K562 (cell line): Measurements from ENCODE around the gene MAST4. TPM values are rescaled to one million over a fixed set of nuclear protein-coding genes. Genes with fewer than 3 reads are reported as not detected.

Source experiments
- ATAC-seq: fragments of 200-7000 bp; cut with Tn5 transposase; 3 replicates; pipeline ENCODE4 v1.9.1; 2020; ENCODE audit warnings: moderate library complexity
- BruUV-seq: library from RNA; stranded (reverse); fragments of 400-500 nt; replicated peaks from 2 replicates; lab custom pipeline; 2021; lab: Mats Ljungman, UMichigan
- CTCF ChIA-PET: fragments of 300-600 bp; formaldehyde crosslinking; extraction: SDS; loops from one replicate; lab custom pipeline; 2021; ENCODE audit warnings: low intra/inter-chr PET ratio; lab: Yijun Ruan, JAX
- POLR2A ChIA-PET: fragments of 300-600, 350-650 bp; sonication (Branson Sonifier 250); formaldehyde crosslinking; extraction: SDS; loops from one replicate; lab custom pipeline; 2021; ENCODE audit warnings: antibody characterized with exemption, inconsistent platforms; lab: Yijun Ruan, JAX
- DNase-seq, 4 experiments: peaks; one replicate each; pipeline versions ENCODE4 v3.0.0 to v3.0.0-alpha.2; 2011 to 2018; ENCODE audit warnings: low spot score in 3 of 4, mixed read lengths in 3 of 4; ENCODE audit errors: extremely low read depth in 1 of 4
- FAIRE-seq: peaks from 2 replicates; lab custom pipeline; 2011; peaks lifted over from hg19 to GRCh38; lab: Jason Lieb, UNC
- H2AFZ ChIP-seq: 2 replicates; pipeline ENCODE4 v1.6.0; 2011; ENCODE audit warnings: low read depth, low read length, control low read depth, inconsistent platforms
- H3K27ac ChIP-seq: fragments of 200-600 bp; 3 replicates; pipeline ENCODE4 v1.8.0; 2011; ENCODE audit warnings: low read depth, mild to moderate bottlenecking, control low read depth, inconsistent platforms, low read length, moderate library complexity, mixed read lengths; ENCODE audit errors: extremely low read depth
- H3K27me3 ChIP-seq, 2 experiments: fragments of 300-600 bp in 1 of 2; 2 replicates in 1 of 2; 3 replicates in 1 of 2; pipeline versions ENCODE4 v1.6.0 to v1.8.0; 2011; ENCODE audit warnings: inconsistent platforms in 2 of 2, low read length in 2 of 2, mild to moderate bottlenecking in 1 of 2, mixed read lengths in 1 of 2, moderate library complexity in 1 of 2; ENCODE audit not compliant: control insufficient read depth in 2 of 2, insufficient read depth in 2 of 2
- H3K36me3 ChIP-seq: fragments of 300-600 bp; 3 replicates; pipeline ENCODE4 v1.8.0; 2011; ENCODE audit warnings: mild to moderate bottlenecking, low read length, inconsistent platforms; ENCODE audit not compliant: control insufficient read depth, insufficient read depth
- H3K4me1 ChIP-seq, 2 experiments: fragments of 200-600 bp in 1 of 2; replicated peaks in 1 of 2; 2 replicates in 1 of 2; 3 replicates in 1 of 2; pipeline versions ENCODE4 v1.5.1 to v1.8.0; 2011; ENCODE audit warnings: inconsistent platforms in 2 of 2, low read length in 2 of 2, mild to moderate bottlenecking in 1 of 2, mixed read lengths in 1 of 2, moderate library complexity in 1 of 2; ENCODE audit not compliant: control insufficient read depth in 2 of 2, insufficient read depth in 2 of 2
- H3K4me2 ChIP-seq: 2 replicates; pipeline ENCODE4 v1.6.1; 2011; ENCODE audit warnings: low read length, control low read depth, inconsistent platforms, mixed read lengths; ENCODE audit not compliant: insufficient read depth
- H3K4me3 ChIP-seq: fragments of 200-600 bp; sonication (generic), shearing (Covaris generic); 2 replicates; pipeline ENCODE4 v1.5.1; 2016; ENCODE audit warnings: control low read depth, inconsistent platforms
- H3K79me2 ChIP-seq: fragments of 200-600 bp; 3 replicates; pipeline ENCODE4 v1.8.0; 2011; ENCODE audit warnings: low read length, inconsistent platforms; ENCODE audit not compliant: control insufficient read depth, insufficient read depth
- H3K9ac ChIP-seq, 2 experiments: 2 replicates each; pipeline versions ENCODE4 v1.6.0 to v1.6.1; 2011; ENCODE audit warnings: low read depth in 2 of 2, low read length in 2 of 2, control low read depth in 1 of 2, inconsistent platforms in 1 of 2, mild to moderate bottlenecking in 1 of 2, mixed read lengths in 1 of 2; ENCODE audit not compliant: insufficient read depth in 1 of 2
- H3K9me1 ChIP-seq: one replicate; pipeline ENCODE4 v1.6.0; 2011; ENCODE audit warnings: inconsistent platforms, mild to moderate bottlenecking, low read length, moderate library complexity; ENCODE audit not compliant: control insufficient read depth, insufficient read depth
- H3K9me3 ChIP-seq: replicated peaks from 2 replicates; pipeline ENCODE4 v1.5.1; 2011; ENCODE audit warnings: low read depth, low read length, inconsistent platforms; ENCODE audit not compliant: control insufficient read depth, insufficient read depth
- H4K20me1 ChIP-seq: replicated peaks from 2 replicates; pipeline ENCODE4 v1.6.1; 2011; ENCODE audit warnings: low read length, inconsistent platforms, mixed read lengths; ENCODE audit not compliant: control insufficient read depth, insufficient read depth
- CBX5 ChIP-seq: IDR thresholded peaks from 2 replicates; pipeline ENCODE4 v1.6.1; 2014; ENCODE audit warnings: low read depth, borderline replicate concordance
- CEBPB ChIP-seq: fragments of 450-650 bp; IDR thresholded peaks from 2 replicates; pipeline ENCODE4 v1.6.1; 2016; ENCODE audit warnings: missing genetic modification characterization, missing compliant biosample characterization
- CREBBP ChIP-seq: IDR thresholded peaks from one replicate; pipeline ENCODE4 v1.6.1; 2012; ENCODE audit warnings: low read depth, mild to moderate bottlenecking, control low read depth, inconsistent platforms, low read length
- ETS1 ChIP-seq: conservative IDR thresholded peaks from 2 replicates; pipeline ENCODE4 v1.6.1; 2011; ENCODE audit warnings: low read depth, mild to moderate bottlenecking, low read length; ENCODE audit not compliant: control insufficient read depth
- HNRNPH1 ChIP-seq: fragments of 200-400 bp; formaldehyde crosslinking; optimal IDR thresholded peaks from 2 replicates; pipeline ENCODE3; 2017; ENCODE audit warnings: low read depth, mild to moderate bottlenecking, low read length, moderate library complexity
- RAD21 ChIP-seq, 2 experiments: fragments of 250-450 bp in 1 of 2; fragments of 450-650 bp in 1 of 2; sonication (Bioruptor Pico) in 1 of 2; formaldehyde crosslinking in 1 of 2; IDR thresholded peaks in 1 of 2; conservative IDR thresholded peaks in 1 of 2; 2 replicates each; pipeline versions ENCODE4 v1.4.0 to v1.8.0; 2020 to 2022; ENCODE audit warnings: mild to moderate bottlenecking in 2 of 2, moderate library complexity in 1 of 2
- RBM17 ChIP-seq: fragments of 200-400 bp; formaldehyde crosslinking; IDR thresholded peaks from 2 replicates; pipeline ENCODE4 v1.6.1; 2017; ENCODE audit warnings: low read depth, mild to moderate bottlenecking, low read length, borderline replicate concordance
- ZBTB7A ChIP-seq: IDR thresholded peaks from 2 replicates; pipeline ENCODE4 v1.6.1; 2011; ENCODE audit warnings: low read depth, mild to moderate bottlenecking, low read length, moderate library complexity, borderline replicate concordance; ENCODE audit not compliant: control insufficient read depth
- ZNF282 ChIP-seq: sonication (generic); formaldehyde crosslinking; IDR thresholded peaks from 2 replicates; pipeline ENCODE4 v1.8.1; 2023; ENCODE audit warnings: missing genetic modification reagents
- WGBS: fragments of 100-300 bp; shearing (Covaris generic); methylation state at CpG from one replicate; pipeline ENCODE4 v1.1.6; 2016; ENCODE audit warnings: low coverage, mixed read lengths; ENCODE audit not compliant: insufficient coverage; ENCODE audit errors: missing lambda C conversion rate; 5-methylcytosine and 5-hydroxymethylcytosine counted together
- in situ Hi-C: fragments of 300-500 bp; cut with MboI; formaldehyde crosslinking; loops from 4 replicates; pipeline ENCODE4 v1.15.0; 2018; ENCODE audit warnings: inconsistent platforms, mixed read lengths
- intact Hi-C: fragments of 100-400 bp; cut with micrococcal nuclease; formaldehyde crosslinking; loops from 2 replicates; pipeline ENCODE4 v1.14.2; 2022
- polyA plus RNA-seq, 8 experiments: library from polyadenylated mRNA; depleted of rRNA in 4 of 8; stranded (reverse) in 5 of 8; unstranded in 3 of 8; fragments of >200 nt; fragmentation: Nextera tagmentation in 2 of 8; fragmentation: Illumina TruSeq in 1 of 8; extraction: Ambion mirVana in 2 of 8; extraction: Trizol in 1 of 8; gene quantifications; 2 replicates each; pipeline versions ENCODE4 v1.2.1 to v1.2.3, GENCODE V29; 2011 to 2014; ENCODE audit warnings: inconsistent platforms in 1 of 8, missing spikeins in 1 of 8
- total RNA-seq, 7 experiments: library from RNA; depleted of rRNA in 6 of 7; stranded (reverse); fragments of >200 nt in 6 of 7; fragmentation: Illumina TruSeq in 2 of 7; extraction: Trizol in 2 of 7; gene quantifications; 2 replicates each; pipeline versions ENCODE4 v1.2.1 to v1.2.3, GENCODE V29; 2011 to 2021; ENCODE audit warnings: low replicate concordance in 1 of 7
- TF ChIP-seq, protein P1 (sequence below), 3 experiments: IDR thresholded peaks in 2 of 3; conservative IDR thresholded peaks in 1 of 3; 2 replicates each; pipeline ENCODE4 v1.5.1; 2011 to 2012; ENCODE audit warnings: low read length in 3 of 3, mild to moderate bottlenecking in 3 of 3, control low read depth in 2 of 3, improper control_type of control experiment in 1 of 3, inconsistent platforms in 1 of 3, low read depth in 1 of 3, mixed read lengths in 1 of 3, moderate library complexity in 1 of 3; ENCODE audit not compliant: insufficient read depth in 2 of 3
- TF ChIP-seq, protein P2 (sequence below), 2 experiments: fragments of 450-650 bp; IDR thresholded peaks; 2 replicates each; pipeline ENCODE4 v1.6.1; 2018; ENCODE audit warnings: mild to moderate bottlenecking in 2 of 2, low read depth in 1 of 2; ENCODE audit not compliant: partially characterized antibody in 2 of 2

The MAST4 gene
- total and polyA plus RNA-seq, 9 of the 15 experiments (the other 6 are each of a cell fraction or from before 2014, with no cell fraction given) = 0.88 to 10.1 (median 5.2) TPM

- no peaks in the 10 kb centered on the region for H3K4me1 ChIP-seq
- no peaks in the 10 kb centered on the region for H3K9me3 ChIP-seq
- WGBS = 1% methylated on average over 5 of the region's 5 CpGs
- intact Hi-C loops = no loop called here
- ATAC-seq (no peak), DNase-seq (no peak), FAIRE-seq (no peak)
- no peaks in the 10 kb centered on the region for H3K36me3 ChIP-seq
- POLR2A ChIA-PET = no interaction called here
- no peak overlapping the region for H3K4me2 ChIP-seq
- H3K79me2 ChIP-seq = no peaks in the 10 kb centered on the region
- H3K9me1 ChIP-seq = no peaks in the 10 kb centered on the region
- no peak overlapping the region for H3K27ac ChIP-seq
- H4K20me1 ChIP-seq = no peaks in the 10 kb centered on the region; the same call in 1 of the 2 replicates
- peak in 1 of 2 experiments; percentile 42; a peak in 2 of 4 replicates for TF ChIP-seq RAD21 (CRISPR knock-in tag; conservative IDR thresholded peaks at IDR 0.05 in 1 of 2, IDR thresholded peaks at IDR 0.05 in 1 of 2)
- TF ChIP-seq HNRNPH1 = no peak
- no peak for TF ChIP-seq ZBTB7A
- TF ChIP-seq ETS1 = no peak
- TF ChIP-seq RBM17 = no peak
- TF ChIP-seq, protein P1, sequence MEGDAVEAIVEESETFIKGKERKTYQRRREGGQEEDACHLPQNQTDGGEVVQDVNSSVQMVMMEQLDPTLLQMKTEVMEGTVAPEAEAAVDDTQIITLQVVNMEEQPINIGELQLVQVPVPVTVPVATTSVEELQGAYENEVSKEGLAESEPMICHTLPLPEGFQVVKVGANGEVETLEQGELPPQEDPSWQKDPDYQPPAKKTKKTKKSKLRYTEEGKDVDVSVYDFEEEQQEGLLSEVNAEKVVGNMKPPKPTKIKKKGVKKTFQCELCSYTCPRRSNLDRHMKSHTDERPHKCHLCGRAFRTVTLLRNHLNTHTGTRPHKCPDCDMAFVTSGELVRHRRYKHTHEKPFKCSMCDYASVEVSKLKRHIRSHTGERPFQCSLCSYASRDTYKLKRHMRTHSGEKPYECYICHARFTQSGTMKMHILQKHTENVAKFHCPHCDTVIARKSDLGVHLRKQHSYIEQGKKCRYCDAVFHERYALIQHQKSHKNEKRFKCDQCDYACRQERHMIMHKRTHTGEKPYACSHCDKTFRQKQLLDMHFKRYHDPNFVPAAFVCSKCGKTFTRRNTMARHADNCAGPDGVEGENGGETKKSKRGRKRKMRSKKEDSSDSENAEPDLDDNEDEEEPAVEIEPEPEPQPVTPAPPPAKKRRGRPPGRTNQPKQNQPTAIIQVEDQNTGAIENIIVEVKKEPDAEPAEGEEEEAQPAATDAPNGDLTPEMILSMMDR (IDR thresholded peaks at IDR 0.05 in 2 of 3, conservative IDR thresholded peaks at IDR 0.05 in 1 of 3; ENCODE audit: insufficient read depth in 2 of 3, low read depth in 1 of 3, low read length in 3 of 3) = peak in 2 of 3 experiments; percentile 9 to 31; a peak in 2 of 6 replicates
- TF ChIP-seq, protein P2, sequence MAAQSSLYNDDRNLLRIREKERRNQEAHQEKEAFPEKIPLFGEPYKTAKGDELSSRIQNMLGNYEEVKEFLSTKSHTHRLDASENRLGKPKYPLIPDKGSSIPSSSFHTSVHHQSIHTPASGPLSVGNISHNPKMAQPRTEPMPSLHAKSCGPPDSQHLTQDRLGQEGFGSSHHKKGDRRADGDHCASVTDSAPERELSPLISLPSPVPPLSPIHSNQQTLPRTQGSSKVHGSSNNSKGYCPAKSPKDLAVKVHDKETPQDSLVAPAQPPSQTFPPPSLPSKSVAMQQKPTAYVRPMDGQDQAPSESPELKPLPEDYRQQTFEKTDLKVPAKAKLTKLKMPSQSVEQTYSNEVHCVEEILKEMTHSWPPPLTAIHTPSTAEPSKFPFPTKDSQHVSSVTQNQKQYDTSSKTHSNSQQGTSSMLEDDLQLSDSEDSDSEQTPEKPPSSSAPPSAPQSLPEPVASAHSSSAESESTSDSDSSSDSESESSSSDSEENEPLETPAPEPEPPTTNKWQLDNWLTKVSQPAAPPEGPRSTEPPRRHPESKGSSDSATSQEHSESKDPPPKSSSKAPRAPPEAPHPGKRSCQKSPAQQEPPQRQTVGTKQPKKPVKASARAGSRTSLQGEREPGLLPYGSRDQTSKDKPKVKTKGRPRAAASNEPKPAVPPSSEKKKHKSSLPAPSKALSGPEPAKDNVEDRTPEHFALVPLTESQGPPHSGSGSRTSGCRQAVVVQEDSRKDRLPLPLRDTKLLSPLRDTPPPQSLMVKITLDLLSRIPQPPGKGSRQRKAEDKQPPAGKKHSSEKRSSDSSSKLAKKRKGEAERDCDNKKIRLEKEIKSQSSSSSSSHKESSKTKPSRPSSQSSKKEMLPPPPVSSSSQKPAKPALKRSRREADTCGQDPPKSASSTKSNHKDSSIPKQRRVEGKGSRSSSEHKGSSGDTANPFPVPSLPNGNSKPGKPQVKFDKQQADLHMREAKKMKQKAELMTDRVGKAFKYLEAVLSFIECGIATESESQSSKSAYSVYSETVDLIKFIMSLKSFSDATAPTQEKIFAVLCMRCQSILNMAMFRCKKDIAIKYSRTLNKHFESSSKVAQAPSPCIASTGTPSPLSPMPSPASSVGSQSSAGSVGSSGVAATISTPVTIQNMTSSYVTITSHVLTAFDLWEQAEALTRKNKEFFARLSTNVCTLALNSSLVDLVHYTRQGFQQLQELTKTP (IDR thresholded peaks at IDR 0.05; ENCODE audit: low read depth in 1 of 2, partially characterized antibody in 2 of 2) = no peak
- no peak for TF ChIP-seq CEBPB (tag)
- no peak for TF ChIP-seq CREBBP
- no peak for TF ChIP-seq CBX5
- TF ChIP-seq ZNF282 (CRISPR knock-in tag) = no peak
- CTCF ChIA-PET = interaction anchor here (0.5 kb wide), 1 partner anchor 401 kb away, joined by 3 read pairs; no protein-coding TSS in a partner anchor
- H3K27me3 ChIP-seq = peaks cover 2 to 12% of the 10 kb centered on the region in 2 experiments; a peak in 1 of 5 replicates
- BruUV-seq = no TSS peak
- no peak overlapping the region for H3K4me3 ChIP-seq
- in situ Hi-C loops = no loop called here
- H2AFZ ChIP-seq = no peak overlapping the region
- H3K9ac ChIP-seq = no peak overlapping the region
Observed at GRCh38 chr5:66807743-66808142, 211.6 kb downstream of the MAST4 start.
